ENCODE data around the gene ADAMTS17.
A peak's percentile ranks its signal among the peaks of the same experiment; 100 is the strongest.
"Not testable (repeated sequence)": the region's sequence is repeated elsewhere in the genome, so short reads cannot be mapped to it uniquely, and the experiment has no call there.

The ADAMTS17 gene

DNA sequence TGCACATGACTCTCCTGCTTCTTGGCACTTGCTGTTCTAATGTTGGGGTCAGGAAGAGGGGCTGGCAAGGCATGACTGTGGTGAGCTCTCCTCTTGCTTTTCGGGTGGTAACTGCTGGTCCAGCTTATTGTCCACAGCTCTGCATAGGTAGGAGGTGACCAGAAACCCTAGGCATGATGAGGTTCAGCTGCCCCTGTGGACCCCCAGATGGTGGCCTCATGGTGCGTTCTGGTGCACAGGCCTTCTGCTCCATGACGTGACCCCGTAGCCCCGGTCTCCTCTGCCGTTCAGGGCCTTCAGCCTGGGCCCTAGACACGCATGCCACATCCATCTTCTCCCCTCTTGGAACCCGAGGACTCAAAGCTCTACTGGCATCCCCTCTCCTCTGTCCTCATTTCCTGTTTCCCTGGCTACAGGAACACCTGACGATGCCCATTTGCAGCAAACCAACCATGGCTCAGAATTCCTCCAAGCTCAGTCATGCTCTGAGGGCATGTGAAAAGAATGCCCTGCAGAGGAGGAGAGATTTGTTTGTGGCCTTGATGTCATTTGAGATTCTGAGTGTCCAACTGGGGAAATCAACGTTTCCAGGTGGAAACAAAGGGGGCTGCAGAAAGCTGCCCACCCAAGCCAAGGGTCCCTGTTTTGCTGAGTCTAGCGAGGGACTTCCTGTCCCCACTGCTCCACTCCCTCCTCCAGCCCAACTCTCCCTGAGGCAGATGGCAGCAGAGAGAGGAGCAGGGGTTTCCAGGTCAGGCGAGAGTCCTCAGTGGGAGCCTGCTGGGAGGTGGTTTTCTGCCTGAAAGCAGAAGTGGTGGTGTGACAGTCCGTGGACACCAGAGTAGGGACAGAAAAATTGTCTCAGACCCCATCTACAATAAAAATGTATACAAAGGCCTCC, 409.8 kb downstream of the ADAMTS17 start:
- no peak for DNase-seq (ENCODE audit: low read depth)

DNA sequence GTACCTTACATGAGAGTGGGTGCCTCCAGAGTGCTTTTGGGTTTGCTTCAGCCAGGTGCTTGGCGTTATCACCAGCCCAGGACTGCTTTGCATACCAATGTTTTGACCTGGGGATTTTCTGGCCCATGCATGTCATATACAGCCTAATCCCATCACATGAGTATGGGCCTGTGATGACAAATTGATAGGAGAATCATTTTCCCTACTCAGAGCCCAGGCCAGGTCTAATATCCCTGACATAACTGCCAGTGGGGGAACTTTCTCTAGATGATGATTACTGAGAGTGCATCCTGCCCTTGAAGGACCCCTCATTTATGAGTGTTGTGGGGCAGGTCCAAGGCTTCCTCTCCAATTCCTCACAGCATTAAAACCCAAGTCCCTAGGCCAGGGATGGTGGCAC, 411.1 kb downstream of the ADAMTS17 start:
- no peak for DNase-seq (ENCODE audit: low read depth)

DNA sequence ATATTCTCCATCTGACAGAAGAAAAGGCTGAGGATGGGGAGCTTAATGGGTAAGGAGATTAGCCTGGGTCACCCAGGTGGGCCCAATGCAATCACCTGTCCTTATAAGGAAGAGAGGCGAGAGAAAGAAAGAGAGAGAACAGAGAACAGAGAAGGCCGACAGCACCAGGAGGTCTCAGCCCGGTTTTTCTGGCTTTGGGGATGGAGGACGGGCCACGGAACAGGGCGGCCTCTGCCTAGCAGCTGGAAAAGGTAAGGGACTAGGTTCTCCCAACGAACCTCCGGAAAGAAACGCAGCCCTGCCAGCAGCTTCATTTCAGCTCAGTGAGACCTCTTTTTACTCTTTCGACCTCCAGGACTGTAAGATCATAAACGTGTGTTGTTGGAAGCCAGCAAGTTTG, 412.5 kb downstream of the ADAMTS17 start:
- DNase-seq (ENCODE audit: low read depth): no peak

DNA sequence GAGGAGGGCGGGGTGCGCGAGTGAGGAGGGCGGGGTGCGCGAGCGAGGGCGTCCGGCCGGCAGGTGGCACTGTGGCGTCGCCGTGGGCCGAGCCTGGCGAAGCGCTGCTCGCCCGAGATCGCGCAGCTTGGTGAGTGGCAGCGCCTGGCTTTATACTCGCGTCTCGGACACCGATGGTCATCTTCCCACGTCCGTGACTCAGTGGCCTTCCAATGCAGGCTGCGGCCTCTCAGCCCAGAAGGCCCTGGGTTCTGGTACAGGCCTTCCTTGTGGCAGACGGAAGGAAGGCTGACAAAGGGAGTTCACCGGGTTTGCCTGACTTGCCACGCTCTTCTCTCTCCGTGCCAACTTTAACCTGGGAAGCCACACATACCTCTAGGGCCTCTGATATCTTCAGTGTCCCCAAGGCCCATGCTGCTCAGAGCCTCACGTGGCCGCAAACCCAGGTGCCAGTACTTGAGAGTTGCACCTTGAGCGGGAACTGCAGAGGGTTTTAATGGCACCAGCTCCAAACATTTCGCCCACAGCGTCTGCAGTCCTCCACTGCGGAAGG, 413.3 kb downstream of the ADAMTS17 start:
- DNase-seq (ENCODE audit: low read depth): peak; percentile 65

DNA sequence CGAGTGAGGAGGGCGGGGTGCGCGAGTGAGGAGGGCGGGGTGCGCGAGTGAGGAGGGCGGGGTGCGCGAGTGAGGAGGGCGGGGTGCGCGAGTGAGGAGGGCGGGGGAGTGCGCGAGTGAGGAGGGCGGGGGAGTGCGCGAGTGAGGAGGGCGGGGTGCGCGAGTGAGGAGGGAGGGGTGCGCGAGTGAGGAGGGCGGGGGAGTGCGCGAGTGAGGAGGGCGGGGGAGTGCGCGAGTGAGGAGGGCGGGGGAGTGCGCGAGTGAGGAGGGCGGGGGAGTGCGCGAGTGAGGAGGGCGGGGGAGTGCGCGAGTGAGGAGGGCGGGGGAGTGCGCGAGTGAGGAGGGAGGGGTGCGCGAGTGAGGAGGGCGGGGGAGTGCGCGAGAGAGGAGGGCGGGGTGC, 415.2 kb downstream of the ADAMTS17 start:
- DNase-seq (ENCODE audit: low read depth): not testable (repeated sequence)

DNA sequence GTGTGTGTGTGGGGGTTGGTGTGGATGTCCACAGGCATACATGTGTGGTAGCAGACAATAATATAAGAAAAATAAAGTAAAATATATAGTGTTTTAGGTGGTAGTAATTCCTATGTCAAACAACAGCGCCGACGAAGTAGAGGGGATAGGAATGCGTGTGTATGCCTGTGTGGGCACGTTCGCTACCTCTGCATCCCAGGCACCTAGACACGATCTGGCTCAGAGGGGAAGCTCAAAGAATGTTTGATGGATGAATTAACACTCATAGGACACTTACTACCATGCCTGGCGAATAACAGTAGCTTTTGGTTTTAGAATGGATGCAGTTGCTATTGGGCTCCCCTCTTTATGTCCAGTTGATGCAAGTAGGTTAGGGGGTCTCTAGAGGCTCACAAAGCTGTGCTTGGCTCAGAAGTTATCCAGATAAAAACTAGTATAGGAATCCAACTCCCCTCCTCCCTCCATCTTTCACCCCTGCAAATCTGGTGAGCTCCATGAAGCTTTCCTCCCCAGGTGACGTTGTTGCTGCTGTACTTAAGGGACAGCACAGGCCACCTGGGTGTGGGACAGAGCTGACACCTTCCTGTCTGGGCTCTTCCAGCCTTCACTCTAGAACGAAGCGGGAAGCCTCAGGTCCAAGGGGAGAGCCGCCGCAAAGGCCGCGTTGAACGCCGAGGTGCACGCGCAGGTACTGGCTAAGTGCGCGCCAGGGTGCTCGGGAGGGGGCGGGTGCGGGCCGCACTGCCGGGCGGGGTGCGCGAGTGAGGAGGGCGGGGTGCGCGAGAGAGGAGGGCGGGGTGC, 415.9 kb downstream of the ADAMTS17 start:
- no peak for DNase-seq (ENCODE audit: low read depth)

DNA sequence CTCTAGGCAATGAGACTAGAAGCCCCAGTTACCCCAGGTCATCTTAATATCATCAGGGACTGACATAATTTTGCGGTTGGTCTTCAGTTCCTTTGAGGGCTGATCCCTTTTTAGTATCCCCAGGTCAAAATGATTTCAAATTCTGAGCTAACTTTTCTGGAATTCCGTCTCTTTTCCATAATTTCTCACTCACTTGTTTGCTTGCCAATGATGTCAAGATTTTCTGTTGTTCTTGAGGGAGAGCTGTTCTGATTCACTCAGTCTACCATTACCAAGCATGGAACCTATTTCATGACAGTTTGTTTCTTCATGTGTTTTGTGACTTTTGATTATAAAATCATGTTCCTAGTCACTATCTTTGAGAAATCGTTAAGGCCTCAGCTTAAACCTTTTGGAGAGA, 418.1 kb downstream of the ADAMTS17 start:
- no peak for DNase-seq (ENCODE audit: low read depth)
